ENCODE results near the gene NR3C2.

The NR3C2 gene

GRCh38 chr4:148255344-148255720 lies 186.9 kb downstream of the NR3C2 start:
- no peak for DNase-seq

DNA sequence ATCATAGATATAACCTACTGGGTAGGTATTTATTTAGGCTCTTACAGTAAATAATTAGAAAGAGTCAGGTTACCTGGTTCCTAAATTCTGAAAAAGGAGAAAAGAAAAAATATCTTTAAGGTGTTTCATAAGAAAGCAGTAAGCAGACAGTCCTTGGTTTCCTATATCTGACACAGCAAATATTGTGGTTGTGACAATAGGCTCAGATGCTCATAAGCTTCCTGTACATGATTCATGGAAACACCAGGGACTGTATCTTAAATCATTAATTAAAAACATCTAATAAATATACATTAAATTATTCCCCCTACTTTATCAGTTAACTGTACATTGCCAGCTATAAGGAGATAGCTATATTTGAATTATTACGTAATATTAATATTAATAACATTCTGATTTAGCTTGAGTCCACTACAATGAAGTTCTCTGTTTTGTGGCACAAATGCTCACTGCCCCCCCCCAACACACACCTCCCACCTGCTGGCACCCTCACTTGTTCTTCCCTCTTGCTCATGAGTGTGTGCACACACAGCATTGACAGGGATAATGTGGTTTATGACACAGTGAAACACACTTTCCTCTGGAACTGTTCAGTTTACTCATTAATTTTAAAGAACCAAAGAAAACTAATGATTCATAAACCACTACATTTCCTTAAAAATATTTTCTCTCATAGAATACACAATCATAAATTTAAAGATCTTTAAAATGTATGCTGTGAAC lies 187.4 kb downstream of the NR3C2 start:
- DNase-seq: no peak

DNA sequence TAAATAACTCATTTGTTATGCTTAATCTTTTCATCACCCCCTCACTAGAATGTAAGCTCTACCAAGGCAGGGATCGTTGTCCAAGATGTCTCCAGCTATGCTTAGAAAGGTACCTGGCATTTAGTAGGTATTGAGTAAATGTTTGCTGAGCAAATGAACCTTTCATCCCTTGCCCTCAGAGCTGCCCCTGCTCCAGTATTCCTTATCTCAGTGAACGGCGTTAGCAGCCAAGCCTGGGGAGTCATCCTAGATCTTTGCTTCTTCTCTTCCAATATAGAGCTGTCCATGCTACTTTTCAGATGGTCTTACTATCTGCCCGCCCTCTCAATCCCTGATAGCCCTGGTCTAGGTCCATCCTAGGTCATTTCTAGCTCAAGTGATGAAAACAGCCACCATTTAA lies 188.4 kb downstream of the NR3C2 start:
- no peak for DNase-seq

GRCh38 chr4:148248824-148249223 lies 193.4 kb downstream of the NR3C2 start:
- DNase-seq: no peak

GRCh38 chr4:148245015-148245414 lies 197.2 kb downstream of the NR3C2 start:
- no peak for DNase-seq

DNA sequence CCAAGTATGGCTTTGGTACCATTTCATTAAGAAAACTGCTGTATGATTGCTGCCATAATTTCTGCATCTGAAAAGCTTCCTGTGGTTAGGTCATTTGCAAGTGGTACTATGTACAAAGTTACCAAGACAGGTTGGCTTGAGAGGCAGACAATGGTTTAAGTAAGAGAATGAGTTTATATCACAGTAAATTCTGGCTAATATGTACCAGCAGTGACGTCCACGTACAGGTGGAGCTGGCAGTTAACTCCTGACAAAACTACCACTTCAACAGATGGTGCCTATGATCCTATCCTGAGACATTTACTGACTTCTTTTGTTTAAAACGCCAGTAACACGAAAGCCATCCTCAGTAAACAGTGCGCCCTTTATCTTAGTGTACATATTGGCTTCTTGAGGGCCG lies 198.4 kb downstream of the NR3C2 start:
- no peak for DNase-seq

DNA sequence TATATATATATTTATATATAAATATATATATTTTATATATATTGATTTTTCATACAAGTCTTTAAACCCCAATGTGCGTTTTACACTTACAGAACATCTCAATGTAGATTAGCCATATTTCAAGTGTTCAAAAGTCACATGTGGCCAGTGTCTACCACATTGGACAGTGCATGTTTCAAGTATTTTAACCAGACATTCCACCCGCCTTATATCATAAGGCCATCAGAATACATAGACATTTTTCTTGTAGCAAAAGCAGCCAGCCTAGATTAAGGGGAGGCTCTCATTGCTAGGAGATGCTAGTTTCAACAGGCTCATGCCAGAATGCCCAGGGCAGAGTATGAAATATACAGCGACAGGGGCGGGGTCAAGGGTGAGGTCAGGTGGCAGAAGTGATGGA lies 202.0 kb downstream of the NR3C2 start:
- no peak for DNase-seq

DNA sequence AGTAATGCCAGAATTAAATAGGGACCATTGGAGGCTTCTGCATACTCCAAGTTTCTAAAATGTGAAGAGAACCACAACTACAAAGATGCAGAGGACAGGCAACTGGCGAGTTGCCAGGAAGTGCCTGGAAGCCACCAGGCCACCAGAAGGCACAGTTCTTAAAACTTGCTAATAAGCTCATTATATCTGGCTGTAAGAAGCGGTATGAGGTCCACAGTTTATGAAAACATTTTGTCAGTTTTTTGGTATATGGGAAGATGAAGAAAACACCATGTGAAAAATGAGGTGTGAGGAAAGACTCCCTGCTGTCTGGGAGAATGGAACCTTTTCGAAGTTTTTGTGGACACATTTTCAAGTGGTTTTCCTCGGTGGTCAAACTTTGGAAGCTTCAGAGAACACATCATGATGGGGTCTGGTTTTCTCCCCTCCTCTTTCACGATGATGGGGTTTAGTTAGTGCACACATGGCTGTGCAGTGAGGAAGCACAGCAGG lies 202.7 kb downstream of the NR3C2 start:
- DNase-seq: no peak

DNA sequence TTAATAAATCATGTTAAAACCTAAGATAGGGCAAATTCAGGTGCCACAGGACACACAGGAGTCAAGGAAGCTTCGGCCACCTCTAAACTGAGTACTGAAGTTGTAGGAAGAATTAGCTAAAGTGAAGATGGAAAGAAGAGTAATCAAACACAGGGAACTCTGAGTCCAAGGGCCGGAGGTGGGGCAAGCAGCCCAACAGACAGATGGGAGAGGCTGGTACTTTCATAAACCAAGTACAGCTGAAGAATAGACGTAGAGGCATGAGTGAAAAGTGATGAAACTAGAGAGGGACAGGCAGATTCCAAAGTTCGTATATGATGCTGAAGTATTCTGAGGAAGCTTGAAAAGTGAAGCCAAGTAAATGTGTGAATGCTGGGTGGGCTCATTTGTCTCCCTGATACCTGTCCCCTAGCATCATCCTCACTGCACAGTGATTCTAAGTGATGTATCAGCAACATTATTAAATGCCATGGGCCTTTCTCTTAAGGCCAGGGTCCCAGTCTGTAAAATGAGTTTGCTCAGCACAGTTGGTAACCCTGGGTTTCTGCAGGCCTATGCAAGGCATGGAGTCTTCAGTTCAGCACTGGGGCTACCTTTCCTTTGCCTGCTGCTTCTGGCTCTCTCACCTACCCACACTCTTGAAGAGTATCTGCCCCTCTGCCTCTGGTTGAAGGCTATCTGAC lies 203.3 kb downstream of the NR3C2 start:
- DNase-seq: no peak

GRCh38 chr4:148238086-148238485 lies 204.1 kb downstream of the NR3C2 start:
- no peak for DNase-seq

DNA sequence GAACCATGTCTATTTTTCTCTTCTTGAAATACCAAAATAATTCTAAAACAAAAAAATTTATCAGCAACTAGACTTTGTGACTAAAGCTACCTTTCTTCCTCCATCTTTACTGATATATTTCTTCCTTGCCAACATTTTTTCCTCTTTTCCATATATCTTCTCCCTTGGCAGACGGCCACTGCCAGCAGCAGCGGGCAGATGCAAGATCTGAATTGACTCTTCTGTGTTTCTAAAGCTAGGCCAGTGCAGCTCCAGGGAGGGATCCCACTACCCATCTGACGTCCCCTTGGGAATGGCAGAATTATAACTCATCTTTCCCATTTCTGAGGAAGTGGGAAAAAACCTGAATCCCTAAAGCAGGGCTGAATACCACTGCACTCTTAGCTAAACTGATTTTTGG lies 206.4 kb downstream of the NR3C2 start:
- no peak for DNase-seq

- no peak for DNase-seq
Measured at GRCh38 chr4:148229798-148230197, 212.4 kb downstream of the NR3C2 start.

DNA sequence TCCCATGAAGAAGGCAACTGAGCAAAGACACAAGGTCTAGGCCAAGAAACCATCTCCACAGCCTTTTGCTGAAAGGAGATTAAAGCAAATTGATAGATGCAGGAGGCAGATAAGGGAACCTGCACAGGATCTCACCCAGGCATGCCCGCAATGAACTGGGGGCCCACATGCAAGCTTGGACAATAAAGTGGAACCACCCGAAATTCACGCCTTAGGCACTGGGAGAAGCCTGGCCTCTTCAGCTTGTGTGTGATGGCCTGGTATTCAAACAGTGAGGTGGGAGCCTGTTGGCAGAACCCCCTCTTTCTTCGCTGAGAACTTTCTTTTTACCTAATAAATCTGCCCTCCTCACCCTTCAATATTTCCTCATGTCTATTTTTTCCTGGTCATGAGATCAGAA lies 213.2 kb downstream of the NR3C2 start:
- no peak for DNase-seq

DNA sequence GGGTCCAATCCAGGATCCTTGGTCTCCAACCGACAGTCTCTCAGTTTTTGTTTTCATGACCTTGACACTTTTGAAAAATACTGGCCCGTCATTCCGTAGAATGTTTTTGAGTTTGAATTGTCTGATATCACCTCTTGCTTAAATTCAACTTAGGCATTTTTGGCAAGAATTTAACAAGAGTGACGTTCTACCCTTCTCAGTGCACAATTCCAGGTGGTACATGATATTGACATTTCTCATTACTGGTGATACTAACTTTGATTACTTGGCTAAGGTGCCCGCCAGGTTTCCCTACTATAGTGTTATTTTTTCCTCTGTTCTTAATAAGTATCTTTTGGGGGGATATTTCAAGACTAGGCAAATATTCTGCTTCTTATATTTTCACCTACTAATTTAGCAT lies 215.1 kb downstream of the NR3C2 start:
- no peak for DNase-seq

GRCh38 chr4:148226341-148226740 lies 215.9 kb downstream of the NR3C2 start:
- no peak for DNase-seq

- DNase-seq: no peak
Measured at GRCh38 chr4:148225639-148226038, 216.6 kb downstream of the NR3C2 start.

DNA sequence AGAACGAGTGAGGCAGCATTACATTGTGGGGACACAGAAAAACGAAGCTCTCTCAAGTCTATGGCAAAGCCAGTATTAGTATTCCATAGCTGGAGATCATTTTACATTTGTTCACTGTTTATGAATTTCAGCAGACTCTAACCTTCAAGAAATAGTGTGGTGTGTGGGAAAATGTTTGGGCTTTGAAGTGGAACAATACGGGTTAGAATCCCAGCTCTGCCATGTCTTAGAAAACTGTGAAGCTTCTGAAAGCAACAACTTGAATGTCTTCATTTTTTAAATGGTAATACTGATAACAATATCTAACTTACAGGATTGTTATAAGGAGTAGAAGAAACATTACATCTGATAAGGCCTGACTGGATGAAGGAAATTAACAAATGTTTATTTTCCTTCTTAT lies 217.7 kb downstream of the NR3C2 start:
- no peak for DNase-seq

DNA sequence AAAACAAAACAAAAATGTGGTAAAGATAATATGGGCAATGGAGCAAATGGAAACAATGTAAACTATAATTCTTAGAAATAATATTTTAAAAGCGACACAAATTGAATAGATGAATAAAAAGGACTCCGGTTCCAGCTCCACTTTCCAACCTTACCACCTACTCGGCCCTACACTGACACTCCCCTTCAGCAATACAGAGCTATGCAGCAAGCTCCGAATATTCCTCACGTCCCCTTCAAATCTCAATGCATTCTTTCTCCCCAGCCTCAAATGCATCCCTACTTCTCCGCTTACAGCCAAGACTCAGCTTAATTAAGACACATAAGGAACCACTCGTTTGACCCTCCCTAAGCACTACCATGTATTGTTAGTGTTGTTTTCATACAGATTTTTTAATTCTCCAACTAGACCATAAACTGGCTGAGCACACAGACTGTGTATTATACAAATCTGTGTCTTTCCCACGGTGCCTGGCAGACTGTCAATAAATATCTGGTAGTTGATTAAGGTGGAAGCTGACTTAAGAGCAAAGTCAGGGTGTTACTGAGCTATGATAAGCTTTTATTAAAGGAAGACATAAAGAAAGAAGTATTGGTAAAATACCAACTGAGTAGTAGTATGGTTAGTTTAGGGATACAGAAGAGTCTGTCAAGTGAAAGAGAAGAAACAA lies 219.1 kb downstream of the NR3C2 start:
- DNase-seq: no peak

DNA sequence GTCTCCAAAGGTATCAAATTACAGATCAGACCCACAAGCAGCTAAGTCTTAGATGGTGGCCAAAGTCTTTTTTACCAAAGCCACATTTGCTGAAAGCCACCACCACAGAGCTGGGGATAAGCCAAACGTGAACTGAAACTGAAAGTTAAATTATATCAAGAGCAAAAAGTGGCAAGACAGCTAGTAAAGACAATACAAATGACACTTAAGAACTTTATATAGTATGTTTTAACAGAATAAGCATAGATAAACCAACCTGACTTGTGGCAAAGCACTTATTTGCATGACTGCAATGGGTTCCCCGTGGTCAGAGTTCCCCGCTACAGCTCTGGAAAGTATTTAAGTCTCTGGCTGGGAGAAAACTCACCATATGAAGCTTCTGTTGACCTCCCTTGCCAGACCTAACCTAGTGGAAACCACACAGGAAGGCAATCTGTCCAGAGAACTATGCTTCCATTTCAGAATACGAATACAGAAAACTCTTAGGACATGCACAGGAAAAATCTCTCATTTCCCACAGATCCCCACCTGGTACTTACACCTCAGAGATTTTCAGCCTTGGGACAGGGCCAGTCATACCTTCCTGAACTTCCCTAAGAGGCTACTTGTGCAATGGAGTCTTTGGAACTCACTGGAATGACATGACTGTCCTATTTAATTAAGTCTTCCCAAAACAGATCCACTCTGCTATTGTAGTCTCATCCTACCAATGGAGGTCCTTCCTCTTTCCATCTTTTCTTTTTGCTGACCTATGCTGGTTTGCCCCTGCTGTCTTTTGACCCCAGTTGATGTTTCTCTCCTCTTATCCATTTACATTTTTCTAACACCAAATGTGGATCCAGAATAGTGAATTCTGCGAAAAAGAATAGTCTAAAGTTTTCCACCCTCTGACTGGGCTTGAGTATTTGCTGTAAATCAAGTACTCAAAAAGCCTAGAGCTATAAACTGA lies 225.1 kb downstream of the NR3C2 start:
- DNase-seq: no peak

DNA sequence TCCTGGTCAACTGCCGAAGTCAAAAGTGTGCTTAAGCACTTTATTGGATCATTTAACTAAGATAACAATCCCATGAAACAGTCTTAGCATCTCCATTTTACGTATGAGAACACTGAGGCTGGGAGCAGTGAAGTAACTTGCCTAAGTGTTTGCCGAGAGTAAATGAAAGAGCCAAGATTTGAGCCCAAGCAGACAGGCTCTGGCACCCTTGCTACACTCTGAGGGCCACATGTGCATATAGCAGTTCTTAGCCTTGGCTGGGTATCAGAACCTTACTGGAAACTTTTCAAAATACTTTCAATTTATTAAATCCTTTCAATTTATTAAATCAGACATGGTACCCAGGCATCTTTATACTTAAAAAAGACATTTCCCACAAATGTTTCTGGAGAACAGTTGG lies 225.9 kb downstream of the NR3C2 start:
- no peak for DNase-seq

GRCh38 chr4:148215202-148215601 lies 227.0 kb downstream of the NR3C2 start:
- no peak for DNase-seq

DNA sequence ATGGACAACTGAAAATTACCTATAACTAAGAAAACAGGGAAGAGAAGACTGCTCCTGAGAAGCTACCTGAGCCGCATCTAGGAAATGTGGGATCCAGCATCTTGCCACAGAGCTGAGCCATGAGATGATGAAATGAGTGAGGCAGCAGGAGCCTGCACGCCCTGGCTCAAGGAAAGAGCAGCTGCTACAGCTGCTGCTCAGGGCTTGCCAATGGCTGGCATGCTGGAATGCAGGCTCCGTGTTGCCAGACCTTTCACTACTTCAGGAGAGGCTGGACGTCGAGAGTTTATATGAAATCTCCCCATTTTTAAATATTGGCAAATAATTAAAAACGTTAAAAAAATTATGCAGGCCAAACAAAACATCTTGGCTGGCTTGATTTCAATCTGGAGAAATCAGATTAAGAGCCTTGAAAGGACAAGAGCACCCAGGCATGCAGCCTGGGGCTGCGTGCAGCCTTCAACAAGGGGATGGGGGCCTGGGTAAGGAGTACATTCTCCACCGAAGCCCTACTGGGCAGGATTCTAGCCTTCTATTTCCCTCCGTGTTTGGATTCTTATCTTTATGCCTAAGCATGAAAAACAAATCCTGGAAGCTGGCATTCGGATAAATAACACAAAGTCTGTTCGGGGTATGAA lies 227.6 kb downstream of the NR3C2 start:
- DNase-seq: no peak

Data from SHP77 (cell line).